RWPE2 (cell line): ENCODE results near the gene MSI2.

ENCODE experiments used
- ATAC-seq: fragments of 200-7000 bp; cut with Tn5 transposase; 3 replicates; pipeline ENCODE4 v1.9.1; 2021; ENCODE audit warnings: low read depth
- DNase-seq: peaks from one replicate; pipeline ENCODE4 v3.0.0-alpha.2; 2020; ENCODE audit warnings: low spot score
- H3K27ac ChIP-seq: fragments of 450-650 bp; 2 replicates; pipeline ENCODE4 v1.5.1; 2017; ENCODE audit warnings: mild to moderate bottlenecking; ENCODE audit not compliant: poor library complexity, severe bottlenecking
- H3K27me3 ChIP-seq: fragments of 250-450 bp; sonication (Bioruptor Pico); 2 replicates; pipeline ENCODE4 v1.5.1; 2021; ENCODE audit warnings: mild to moderate bottlenecking, moderate library complexity; ENCODE audit not compliant: insufficient read depth, poor library complexity, severe bottlenecking
- H3K36me3 ChIP-seq: fragments of 250-450 bp; sonication (Bioruptor Pico); 2 replicates; pipeline ENCODE4 v1.5.1; 2020; ENCODE audit warnings: low read depth, mild to moderate bottlenecking, moderate library complexity
- H3K4me1 ChIP-seq: fragments of 250-450 bp; sonication (Bioruptor Pico); 2 replicates; pipeline ENCODE4 v1.5.1; 2021; ENCODE audit warnings: mild to moderate bottlenecking, moderate library complexity; ENCODE audit not compliant: insufficient read depth, poor library complexity, severe bottlenecking
- H3K4me3 ChIP-seq: fragments of 250-450 bp; sonication (Bioruptor Pico); 2 replicates; pipeline ENCODE4 v1.5.1; 2021; ENCODE audit warnings: mild to moderate bottlenecking, moderate library complexity; ENCODE audit not compliant: severe bottlenecking
- H3K9me3 ChIP-seq: fragments of 250-450 bp; sonication (Bioruptor Pico); 2 replicates; pipeline ENCODE4 v1.5.1; 2021; ENCODE audit warnings: mild to moderate bottlenecking, moderate library complexity; ENCODE audit not compliant: severe bottlenecking
- TF ChIP-seq, protein P1 (sequence below): fragments of 450-650 bp; IDR thresholded peaks from one replicate; pipeline ENCODE4 v1.5.1; 2017; ENCODE audit warnings: mild to moderate bottlenecking, moderate library complexity; ENCODE audit not compliant: poor library complexity, severe bottlenecking

Gene MSI2

GRCh38 chr17:57684711-57685498 is 428.6 kb downstream of the MSI2 start:
- Histone ChIP-seq H3K4me3 (no peak overlapping the region), H3K4me1 (no peaks in the 10 kb centered on the region), H3K27ac (no peak overlapping the region), H3K36me3 (peaks cover 3% of the 10 kb centered on the region; the same call in 1 of the 2 replicates), H3K9me3 (no peaks in the 10 kb centered on the region), H3K27me3 (peaks cover 2% of the 10 kb centered on the region)
- TF ChIP-seq, protein P1, sequence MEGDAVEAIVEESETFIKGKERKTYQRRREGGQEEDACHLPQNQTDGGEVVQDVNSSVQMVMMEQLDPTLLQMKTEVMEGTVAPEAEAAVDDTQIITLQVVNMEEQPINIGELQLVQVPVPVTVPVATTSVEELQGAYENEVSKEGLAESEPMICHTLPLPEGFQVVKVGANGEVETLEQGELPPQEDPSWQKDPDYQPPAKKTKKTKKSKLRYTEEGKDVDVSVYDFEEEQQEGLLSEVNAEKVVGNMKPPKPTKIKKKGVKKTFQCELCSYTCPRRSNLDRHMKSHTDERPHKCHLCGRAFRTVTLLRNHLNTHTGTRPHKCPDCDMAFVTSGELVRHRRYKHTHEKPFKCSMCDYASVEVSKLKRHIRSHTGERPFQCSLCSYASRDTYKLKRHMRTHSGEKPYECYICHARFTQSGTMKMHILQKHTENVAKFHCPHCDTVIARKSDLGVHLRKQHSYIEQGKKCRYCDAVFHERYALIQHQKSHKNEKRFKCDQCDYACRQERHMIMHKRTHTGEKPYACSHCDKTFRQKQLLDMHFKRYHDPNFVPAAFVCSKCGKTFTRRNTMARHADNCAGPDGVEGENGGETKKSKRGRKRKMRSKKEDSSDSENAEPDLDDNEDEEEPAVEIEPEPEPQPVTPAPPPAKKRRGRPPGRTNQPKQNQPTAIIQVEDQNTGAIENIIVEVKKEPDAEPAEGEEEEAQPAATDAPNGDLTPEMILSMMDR = no peak
- ATAC-seq = no peak
- no peak for DNase-seq

DNA sequence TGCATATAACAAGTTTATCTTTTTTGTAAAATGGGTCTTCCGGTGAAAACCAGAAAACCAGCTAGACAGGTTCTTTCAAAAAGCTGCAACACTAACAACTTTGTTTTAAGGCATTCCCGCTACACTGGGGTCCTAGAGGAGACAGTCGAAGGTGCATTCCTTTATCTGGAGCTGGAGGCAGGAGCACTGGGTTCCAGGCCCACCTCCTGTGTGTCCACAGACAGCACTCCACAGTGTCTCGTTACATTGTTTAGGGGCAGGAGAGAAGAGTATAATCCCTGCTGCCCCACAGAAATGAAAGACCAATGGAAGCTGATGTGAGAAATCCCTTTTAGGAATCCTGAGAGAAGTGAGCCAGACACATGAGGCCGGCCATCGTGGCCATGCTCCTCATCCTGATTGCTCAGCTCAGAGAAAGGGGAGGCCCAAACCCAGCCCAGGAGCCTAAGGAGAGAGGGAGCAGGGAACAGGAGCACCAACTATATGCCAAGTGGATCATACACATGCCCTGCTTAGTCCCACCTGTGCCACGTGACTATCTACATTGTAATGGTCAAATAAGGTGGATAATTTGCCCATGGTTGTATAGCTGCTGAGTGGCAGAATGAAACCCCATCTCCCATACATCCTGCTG is 429.3 kb downstream of the MSI2 start:
- Histone ChIP-seq H3K36me3 (no peaks in the 10 kb centered on the region), H3K9me3 (no peaks in the 10 kb centered on the region), H3K4me1 (no peaks in the 10 kb centered on the region), H3K27ac (no peak overlapping the region), H3K4me3 (no peak overlapping the region), H3K27me3 (peaks cover 2% of the 10 kb centered on the region)
- ATAC-seq = no peak
- TF ChIP-seq, protein P1 = no peak
- DNase-seq = no peak

DNA sequence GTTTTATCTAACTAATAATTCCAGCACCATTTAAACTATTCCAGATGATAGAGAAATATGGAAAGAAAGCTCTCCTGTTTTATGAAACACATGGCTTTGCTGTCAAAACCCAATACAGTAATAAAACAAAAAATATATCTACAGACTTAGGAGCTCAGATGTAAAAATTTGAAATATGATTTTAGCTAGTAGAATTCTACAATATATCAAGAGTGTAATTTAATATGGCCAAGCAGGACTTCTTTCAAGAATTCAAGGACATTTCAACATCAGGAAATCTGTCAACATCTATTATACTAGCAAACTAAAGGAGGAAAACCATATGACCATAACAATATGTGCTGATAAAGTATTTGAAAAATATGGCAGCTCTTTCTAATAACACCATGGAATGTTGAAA is 431.3 kb downstream of the MSI2 start:
- DNase-seq = no peak
- peaks cover 2% of the 10 kb centered on the region for H3K27me3 ChIP-seq
- no peaks in the 10 kb centered on the region for H3K4me1 ChIP-seq
- no peaks in the 10 kb centered on the region for H3K36me3 ChIP-seq
- no peak for ATAC-seq
- TF ChIP-seq, protein P1 = no peak
- H3K4me3 ChIP-seq = no peak overlapping the region
- peaks cover 8% of the 10 kb centered on the region for H3K9me3 ChIP-seq
- H3K27ac ChIP-seq = no peak overlapping the region

DNA sequence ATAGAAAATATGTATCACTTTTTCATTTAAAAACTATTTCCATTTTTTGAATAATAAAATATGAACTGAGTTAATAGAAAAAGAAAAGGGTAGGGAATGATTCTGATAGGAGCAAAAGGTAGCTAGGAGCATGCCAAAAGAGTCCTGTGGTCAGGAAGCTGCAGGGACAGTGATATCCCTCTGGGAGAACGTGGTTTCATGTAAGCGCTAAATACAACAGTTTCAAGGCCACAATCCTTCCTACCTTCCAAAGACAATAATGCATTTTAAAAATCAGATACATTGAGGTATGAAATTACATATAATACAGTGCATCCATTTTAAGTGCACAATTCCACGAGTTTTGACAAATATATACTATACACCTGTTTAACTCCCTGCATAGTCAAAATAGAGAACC is 432.9 kb downstream of the MSI2 start:
- H3K4me3 ChIP-seq = no peak overlapping the region
- H3K36me3 ChIP-seq = no peaks in the 10 kb centered on the region
- H3K27me3 ChIP-seq = peaks cover 2% of the 10 kb centered on the region
- peaks cover 8% of the 10 kb centered on the region for H3K9me3 ChIP-seq
- TF ChIP-seq, protein P1 = no peak
- H3K27ac ChIP-seq = no peak overlapping the region
- ATAC-seq (no peak), DNase-seq (no peak)
- H3K4me1 ChIP-seq = no peaks in the 10 kb centered on the region

- Histone ChIP-seq H3K27ac (no peak overlapping the region), H3K27me3 (no peaks in the 10 kb centered on the region), H3K4me3 (no peak overlapping the region), H3K9me3 (peaks cover 8% of the 10 kb centered on the region), H3K4me1 (no peaks in the 10 kb centered on the region), H3K36me3 (no peaks in the 10 kb centered on the region)
- no peak for ATAC-seq
- DNase-seq = no peak
- TF ChIP-seq, protein P1 = no peak
These were observed 435.6 kb downstream of the MSI2 start for GRCh38 chr17:57691939-57692338.
